HG03354 (cell line): ENCODE data around the gene TAS2R19.
"Not testable (repeated sequence)": the region's sequence is repeated elsewhere in the genome, so short reads cannot be mapped to it uniquely, and the experiment has no call there.

ENCODE experiments used
- ATAC-seq: cut with Tn5 transposase; IDR thresholded peaks from one replicate; pipeline ENCODE4 v1.9.1; 2021; ENCODE audit warnings: mild to moderate bottlenecking; ENCODE audit not compliant: unreplicated experiment, poor library complexity, severe bottlenecking

The TAS2R19 gene, protein sequence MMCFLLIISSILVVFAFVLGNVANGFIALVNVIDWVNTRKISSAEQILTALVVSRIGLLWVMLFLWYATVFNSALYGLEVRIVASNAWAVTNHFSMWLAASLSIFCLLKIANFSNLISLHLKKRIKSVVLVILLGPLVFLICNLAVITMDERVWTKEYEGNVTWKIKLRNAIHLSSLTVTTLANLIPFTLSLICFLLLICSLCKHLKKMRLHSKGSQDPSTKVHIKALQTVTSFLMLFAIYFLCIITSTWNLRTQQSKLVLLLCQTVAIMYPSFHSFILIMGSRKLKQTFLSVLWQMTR

DNA sequence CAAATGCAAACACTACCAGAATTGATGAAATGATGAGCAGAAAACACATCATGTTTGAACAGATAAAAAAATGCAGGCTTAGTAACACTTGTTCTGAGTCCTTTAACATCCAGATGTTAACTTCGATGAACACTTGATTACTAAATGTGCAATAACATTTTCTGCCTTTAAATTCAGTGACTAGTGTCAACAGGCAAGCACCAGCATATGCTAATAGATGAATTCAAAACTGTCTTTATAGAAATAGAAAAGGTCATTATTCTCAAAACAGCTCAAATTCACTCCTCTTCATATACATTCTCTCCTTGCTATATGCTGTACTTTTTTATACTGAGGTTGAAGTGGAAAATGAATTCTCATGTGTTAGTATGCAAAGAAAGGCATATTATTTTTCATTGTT is at the start of gene TAS2R19:
TAS2R19 (minus strand) TSS at position 101 of the 400 bp plus-strand sequence; CDS start at position 52, 49 bp downstream.
- ATAC-seq = no peak

DNA sequence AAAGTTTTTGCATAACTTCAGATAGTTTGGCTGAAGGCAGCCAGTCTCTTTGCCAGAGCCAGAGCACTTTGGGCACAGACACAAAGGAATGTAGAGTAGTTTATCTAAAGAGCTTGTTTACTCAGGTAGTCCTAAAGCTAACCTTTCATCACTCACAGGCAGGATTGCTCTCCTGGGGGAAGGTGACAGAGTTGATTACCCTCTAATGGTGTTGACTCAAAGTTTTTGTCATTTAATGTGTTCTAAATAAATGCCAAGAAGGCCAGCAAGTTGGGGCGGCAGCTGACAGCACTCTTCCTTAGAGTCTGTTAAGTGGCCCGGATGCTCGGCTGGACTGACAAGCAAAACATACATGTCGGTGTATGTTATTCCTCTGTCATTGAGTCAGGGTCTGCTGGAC is 49.0 kb upstream of the TAS2R19 start:
- ATAC-seq = no peak

DNA sequence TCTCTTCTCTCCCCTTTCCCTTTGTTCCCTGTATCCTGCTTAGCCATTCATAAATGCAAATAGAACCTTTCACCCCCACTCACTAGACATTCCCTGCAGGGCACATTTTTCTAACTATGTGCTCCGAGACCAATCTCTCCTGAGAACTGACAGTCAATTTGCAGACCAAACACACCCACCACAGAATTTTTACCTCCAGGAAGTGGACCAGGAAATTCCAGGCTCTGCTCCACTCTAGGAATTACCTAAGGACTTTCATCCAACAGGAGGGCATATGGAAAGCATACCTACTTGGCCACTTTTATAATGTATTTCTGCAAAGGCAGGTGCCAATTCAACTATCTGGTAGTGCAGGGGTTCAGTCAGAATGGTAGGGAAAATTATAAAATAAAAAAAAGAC is 48.6 kb upstream of the TAS2R19 start:
- ATAC-seq = no peak

DNA sequence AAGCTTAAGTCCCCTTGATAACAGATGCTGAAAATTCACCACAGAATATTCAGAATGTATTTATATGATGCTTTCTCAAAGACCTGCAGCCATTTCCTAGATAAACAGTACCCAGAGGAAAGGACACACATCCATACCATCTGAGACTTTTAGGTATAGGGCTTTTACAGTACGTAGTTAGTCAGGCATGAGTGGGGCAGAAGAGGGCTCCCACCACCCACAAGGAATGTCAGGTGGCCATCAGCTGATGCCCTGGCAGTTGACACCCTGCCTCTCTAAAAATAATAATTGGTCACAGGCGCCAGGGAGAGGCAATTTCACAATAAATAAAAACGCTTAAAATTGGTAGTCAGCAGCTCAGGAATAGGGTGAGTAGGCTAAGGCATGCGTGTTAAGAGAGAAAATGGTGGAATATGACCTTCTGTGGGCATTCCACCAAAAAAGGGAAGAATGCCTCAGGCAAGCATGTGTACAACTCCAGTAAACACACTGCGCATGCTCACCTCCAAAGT is 47.5 kb upstream of the TAS2R19 start:
- no peak for ATAC-seq

DNA sequence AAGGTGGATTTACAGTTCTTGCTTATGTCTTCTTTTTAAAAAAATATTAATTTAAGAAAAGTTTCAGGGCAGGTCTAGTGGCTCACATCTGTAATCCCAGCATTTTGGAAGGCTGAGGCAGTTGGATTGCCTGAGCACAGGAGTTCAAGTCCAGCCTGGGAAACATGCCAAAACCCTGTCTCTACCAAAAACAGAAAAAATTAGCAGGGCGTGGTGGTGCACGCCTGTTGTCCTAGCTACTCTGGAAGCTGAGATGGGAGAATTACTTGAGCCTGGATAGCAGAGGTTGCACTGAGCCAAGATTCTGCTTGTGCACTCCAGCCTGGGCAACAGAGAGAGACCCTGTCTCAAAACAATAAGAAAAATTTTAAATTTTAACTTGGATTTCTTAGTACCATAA is 45.1 kb upstream of the TAS2R19 start:
- no peak for ATAC-seq

DNA sequence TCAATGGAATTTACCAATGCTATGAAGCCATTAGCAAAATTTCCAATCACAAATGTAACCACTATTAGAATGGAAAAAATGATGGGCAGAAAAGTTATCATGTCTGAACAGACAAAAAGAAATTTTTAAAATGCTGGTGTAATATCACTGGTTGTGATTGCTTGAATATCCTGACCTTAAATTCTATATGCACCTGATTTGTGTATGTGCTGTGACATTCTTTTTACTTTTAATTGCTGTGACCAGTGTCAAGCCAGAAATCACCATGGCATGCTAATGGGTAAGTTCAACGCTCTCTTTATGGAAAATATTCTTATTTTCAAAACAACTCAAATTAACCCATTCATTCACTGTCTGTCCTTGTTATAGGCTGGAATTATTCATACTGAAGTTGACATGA is 39.8 kb upstream of the TAS2R19 start, which contains the start of gene TAS2R46:
TAS2R46 (minus strand) TSS at position 101 of the 400 bp plus-strand sequence; CDS start at position 101, 0 bp downstream.
- not testable (repeated sequence) for ATAC-seq

DNA sequence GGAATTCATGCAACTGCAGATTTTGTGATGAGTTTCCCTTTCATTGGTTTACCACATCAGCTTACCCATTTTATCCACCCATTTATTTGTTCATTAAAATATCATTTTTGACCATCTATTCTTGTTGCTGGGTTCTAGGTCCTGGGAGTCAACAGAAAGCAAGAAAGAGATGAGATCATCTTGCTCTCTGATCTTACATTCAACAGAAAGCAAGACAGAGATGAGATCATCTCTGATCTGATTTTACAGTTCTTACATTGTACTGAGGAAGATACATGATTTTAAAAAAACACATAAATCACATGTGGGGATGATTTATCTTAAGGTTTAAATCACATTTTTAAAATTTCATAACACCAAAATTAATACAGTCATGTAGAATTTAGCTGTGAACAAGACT is 37.4 kb upstream of the TAS2R19 start:
- no peak for ATAC-seq

DNA sequence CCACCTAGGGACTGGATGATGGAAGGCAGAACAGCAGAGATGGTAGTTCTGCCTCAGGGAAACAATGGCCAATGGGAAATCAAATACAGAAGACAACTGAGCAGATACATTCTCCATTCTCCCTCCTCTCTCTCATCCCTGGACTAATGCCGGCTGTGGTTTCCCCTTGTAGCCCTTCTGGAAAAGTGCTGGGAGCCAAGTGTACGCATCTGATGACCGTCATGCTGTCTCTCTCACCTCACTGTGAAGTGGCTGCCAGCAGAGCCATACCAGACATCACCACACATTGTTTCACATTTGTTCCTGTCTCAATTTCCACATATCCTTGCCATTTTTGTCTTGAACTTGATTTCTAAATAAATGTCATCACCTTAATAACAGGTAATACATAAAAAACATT is 36.6 kb upstream of the TAS2R19 start:
- ATAC-seq = no peak

DNA sequence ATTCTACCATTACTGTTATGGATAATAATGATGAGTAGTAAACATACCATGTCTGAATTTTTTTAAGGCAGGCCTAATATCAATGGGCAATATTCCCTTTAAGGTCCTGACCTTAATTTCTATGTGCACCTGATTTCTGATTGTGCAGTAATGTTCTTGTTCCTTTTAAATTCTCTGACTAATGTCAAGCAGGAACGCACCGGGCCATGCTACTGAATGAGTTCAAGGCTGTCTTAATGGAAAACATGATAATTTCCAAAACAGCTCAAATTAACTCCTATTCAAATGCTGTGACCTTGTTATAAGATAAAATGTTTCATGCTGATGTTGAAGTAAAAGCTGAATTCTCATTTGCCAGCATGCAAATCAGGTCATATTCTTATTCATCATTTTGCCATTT is 32.9 kb upstream of the TAS2R19 start:
- no peak for ATAC-seq

DNA sequence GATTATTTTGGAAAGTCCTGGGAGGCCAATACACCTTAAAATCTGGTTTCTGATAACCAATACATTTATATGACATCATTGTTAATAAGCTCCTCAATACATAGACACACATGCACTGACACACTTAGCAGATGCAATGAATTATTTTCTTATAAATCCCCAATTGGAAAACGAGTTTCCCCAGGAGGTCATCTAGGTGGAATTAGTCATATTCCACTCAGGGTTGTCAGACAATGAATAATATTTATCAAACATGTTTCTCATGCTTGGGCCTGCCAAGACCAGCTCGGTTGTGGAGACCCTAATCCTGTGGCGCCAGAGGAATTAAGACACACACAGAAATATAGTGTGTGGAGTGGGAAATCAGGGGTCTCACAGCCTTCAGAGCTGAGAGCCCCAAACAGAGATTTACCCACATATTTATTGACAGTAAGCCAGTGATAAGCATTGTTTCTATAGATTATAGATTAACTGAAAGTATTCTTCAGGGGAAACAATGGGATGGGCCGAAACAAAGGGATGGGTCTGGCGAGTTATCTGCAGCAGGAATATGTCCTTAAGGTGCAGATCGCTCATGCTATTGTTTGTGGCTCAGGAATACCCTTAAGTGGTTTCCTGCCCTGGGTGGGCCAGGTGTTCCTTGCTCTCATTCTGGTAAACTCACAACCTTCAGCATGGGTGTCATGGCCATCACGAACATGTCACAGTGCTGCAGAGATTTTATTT is 27.5 kb upstream of the TAS2R19 start:
- ATAC-seq = not testable (repeated sequence)

DNA sequence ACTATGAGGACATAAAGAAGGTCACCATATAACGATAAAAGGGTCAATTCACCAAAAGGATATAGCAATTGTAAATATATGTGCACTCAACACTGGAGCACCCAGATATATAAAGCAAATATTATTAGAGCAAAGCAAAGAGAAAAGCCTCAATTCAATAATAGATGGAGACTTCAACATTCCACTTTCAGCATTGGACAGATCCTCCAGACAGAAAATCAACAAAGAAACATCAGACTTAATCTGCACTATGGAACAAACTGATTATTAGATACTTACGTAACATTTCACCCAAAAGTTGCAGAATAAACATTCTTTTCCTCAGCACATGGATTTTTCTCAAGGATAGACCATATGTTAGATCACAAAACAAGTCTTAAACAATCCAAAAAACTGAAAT is 18.9 kb upstream of the TAS2R19 start:
- not testable (repeated sequence) for ATAC-seq

DNA sequence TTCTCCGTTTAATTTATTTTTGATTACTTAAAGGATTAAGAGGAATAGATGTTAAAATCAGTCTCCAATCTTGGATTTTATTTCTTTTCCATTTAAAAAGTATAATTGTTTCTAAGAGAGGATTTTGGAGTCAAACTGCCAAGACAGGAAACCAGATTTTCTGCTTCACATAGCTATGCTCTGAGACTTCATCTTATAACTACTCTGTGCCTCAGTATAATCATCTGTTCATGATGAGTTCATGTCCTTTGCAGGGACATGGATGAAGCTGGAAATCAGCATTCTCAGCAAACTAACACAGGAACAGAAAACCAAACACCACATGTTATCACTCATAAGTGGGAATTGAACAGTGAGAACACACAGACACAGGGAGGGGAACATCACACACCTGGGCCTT is 17.7 kb upstream of the TAS2R19 start:
- ATAC-seq = no peak

DNA sequence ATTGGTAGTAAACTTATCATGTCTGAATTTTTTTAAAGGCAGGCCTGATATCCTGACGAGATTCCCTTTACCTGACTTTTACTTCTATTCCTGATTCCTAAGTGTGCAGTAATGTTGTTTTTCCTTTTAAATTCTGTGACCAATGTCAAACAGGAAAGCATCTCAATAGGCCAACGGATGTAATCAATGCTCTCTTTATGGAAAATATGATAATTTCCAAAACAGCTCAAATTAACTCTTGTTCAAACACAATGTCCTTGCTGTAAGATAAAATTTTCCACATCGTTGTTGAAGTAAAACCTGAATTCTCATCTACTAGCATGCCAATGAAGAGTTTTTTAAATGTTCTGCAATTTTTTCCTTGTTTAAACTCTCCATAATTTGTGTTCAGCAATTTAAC is 16.8 kb upstream of the TAS2R19 start:
- ATAC-seq = no peak

DNA sequence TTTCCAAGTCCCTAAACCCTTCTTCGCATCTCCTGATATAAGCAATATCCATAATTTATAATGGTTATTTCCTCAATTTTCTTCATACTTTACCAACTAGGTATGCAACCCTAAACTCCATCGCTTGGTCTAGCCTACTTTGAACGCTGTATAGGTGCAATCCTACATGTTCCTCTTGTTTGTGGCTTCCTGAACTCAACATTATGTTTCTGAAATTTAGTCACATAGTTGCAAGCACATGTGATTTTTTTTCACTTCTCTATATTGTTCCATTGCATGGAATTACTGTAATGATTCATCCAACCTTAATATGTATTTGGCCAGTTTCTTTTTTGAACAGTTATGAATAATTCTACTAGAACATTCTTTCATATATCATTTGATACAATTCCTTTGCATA is 11.5 kb upstream of the TAS2R19 start:
- ATAC-seq = peak; percentile 68

DNA sequence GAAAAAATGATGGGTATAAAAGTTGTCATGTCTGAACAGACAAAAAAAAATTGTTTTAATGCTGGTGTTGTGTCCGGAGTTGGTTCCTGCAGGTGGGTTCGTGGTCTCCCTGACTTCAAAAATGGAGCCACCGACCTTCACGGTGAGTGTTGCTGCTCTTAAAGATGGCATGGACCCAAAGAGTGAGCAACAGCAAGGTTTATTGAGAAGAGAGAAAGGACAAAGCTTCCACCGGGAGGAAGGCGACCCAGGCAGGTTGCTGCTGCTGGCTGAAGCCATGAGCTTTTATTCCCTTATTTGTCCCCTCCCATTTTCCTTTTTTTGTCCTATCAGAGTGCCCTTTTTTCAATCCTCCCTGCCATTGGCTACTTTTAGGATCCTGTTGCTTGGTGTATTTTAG is 8.9 kb upstream of the TAS2R19 start, which contains the start of gene TAS2R31:
TAS2R31 (minus strand) TSS at position 101 of the 400 bp plus-strand sequence; CDS start at position 29, 72 bp downstream.
- no peak for ATAC-seq

DNA sequence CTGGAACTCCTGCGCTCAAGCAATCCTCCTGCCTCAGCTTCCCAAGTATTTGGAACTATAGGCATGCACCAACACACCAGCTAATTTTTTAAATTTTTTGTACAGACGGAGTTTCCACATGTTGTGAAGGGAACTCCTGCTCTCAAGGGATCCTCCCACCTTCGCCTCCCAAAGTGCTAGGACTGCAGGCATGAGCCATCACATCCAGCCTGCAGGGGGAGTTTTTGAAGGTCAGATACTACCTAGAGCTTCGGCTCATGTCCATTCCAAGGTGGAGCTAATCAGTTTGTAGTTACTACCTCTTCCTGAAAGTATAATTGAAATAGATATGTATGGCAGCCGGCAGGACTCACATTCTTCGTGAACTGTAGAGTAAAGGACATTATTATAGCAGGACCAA is 3.7 kb upstream of the TAS2R19 start:
- ATAC-seq = no peak

DNA sequence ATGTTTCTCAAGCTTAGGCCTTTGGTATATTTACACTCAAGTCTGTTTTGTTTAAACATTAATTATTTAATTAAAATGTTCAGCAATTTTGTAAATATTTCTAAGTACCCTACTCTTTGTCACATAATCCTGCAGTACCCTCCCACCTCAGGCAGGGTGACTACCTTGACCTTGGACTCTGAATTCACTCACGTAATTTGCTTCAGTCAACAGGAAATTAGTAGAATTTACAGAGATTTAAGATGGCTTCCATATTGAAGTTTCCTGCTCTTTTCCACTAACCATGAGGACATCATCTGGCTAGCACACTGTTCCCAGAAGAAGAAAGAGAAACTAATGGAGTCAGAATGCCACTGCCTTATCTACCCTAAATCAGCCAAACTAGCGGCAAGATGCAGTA is 967 bp upstream of the TAS2R19 start:
- ATAC-seq = no peak

DNA sequence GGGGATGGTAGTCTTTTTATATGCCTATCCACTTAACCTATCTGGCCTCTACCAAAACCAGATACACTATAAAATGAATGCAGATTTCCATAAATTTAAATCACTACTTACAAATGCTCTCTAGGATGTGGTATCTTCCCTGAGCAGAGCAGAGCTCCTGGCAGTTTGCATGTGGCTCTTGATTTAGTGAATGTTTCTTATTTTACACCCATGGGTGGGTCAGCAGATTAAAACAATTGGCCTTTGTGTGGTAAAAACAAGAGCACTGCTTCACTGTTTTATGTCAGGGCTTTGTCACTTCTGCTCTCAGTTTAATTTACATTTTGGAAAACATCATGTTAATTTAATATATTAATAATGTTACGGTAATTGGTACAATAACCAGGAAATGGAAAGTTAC is 5.5 kb downstream of the TAS2R19 start:
- ATAC-seq = no peak

DNA sequence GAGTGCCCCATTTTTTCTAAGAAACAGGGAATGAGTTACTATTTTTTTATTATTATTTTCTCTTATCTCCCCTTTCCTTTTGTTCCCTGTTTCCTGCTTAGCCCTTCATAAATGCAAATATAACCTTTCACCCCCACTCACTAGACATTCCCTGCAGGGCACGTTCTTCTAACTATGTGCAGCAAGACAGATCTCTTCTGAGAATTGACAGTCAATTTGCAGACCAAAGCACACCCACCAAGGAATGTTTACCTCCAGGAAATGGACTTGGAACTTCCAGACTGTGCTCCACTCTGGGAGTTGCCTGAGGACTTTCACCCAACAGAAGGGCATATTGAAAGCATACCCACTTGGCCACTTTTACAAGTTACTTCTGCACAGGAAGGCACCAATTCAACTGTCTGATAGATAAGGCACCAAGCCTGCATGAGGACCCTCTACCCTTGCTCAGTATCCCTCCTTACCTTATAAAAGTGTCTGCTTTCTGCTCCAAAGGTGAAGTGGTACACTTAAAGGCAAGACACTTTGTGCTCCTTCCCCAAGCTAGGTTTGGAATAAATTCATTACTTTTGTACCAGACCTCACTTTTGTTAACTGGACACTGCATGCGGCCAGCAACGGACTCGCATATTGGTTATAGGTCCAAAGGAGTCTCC is 6.5 kb downstream of the TAS2R19 start:
- no peak for ATAC-seq

DNA sequence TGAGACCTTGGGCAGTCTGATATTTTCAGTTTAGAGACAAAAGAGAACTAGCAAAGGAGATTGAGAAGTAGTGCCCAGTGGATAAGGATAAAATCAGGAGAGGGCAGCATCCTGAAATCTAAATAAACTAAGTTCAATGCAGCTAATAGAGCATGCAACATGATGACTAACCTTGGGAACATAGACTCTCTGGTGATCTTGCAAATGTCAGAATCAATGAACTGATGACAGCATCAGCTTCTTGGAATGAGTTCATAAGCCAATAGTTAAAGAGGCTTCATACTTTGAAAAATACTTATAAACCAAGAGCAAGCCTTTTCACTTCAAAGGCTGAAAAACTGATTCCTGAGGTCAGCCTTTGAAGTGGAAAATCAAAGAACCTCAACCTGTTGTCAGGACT is 8.2 kb downstream of the TAS2R19 start:
- ATAC-seq = no peak
